ENCODE results near the gene SLC25A19.

The SLC25A19 gene

DNA sequence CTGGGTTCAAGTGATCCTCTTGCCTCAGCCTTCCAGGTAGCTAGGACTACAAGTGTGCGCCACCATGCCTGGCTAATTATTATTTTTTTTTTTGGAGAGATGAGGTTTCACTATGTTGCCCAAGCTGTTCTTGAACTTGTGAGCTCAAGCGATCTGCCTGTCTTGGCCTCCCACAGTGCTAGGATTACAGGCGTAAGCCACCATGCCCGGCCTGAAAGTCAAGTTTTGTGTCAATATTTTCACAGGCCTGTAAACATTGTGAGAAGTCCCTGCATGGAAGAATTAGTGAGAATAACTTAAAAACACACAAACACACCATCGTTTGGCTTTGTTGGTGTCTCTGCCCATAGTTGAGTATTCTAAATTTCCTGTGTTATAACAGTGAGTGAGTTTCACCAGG is 61.5 kb downstream of the SLC25A19 start:
- no peak overlapping the region for H3K4me2 ChIP-seq (ENCODE audit: insufficient read depth, low read length, poor library complexity, severe bottlenecking)
- H3K27ac ChIP-seq (replicated peaks; ENCODE audit: low read length), result no peak overlapping the region
- no peaks in the 10 kb centered on the region for H3K27me3 ChIP-seq (ENCODE audit: control insufficient read depth in 3 of 3, insufficient read depth in 3 of 3, low read depth in 1 of 3, low read length in 3 of 3)
- peaks cover 3% of the 10 kb centered on the region for H3K79me1 ChIP-seq (ENCODE audit: low read depth, low read length)
- no peaks in the 10 kb centered on the region for H3K4me1 ChIP-seq (ENCODE audit: control insufficient read depth in 2 of 2, insufficient read depth in 1 of 2, low read depth in 1 of 2, low read length in 2 of 2)
- H4K8ac ChIP-seq (ENCODE audit: low read depth, low read length), result no peak overlapping the region
- H3K18ac ChIP-seq (ENCODE audit: low read length), result no peak overlapping the region
- no peak overlapping the region for H3K4me3 ChIP-seq (ENCODE audit: low read length in 2 of 2)
- no peak overlapping the region for H3K4ac ChIP-seq (ENCODE audit: low read length)
- no peaks in the 10 kb centered on the region for H3K9me3 ChIP-seq (replicated peaks in 1 of 2; ENCODE audit: control insufficient read depth in 2 of 2, insufficient read depth in 1 of 2, low read depth in 1 of 2, low read length in 2 of 2)
- no peak overlapping the region for H2AK5ac ChIP-seq (ENCODE audit: low read depth, low read length)
- no peak overlapping the region for H2BK12ac ChIP-seq (ENCODE audit: low read length)
- H3K36me3 ChIP-seq (replicated peaks in 1 of 2; ENCODE audit: control insufficient read depth in 2 of 2, insufficient read depth in 2 of 2, low read length in 2 of 2), result peaks cover 55 to 98% of the 10 kb centered on the region in 2 donors
- DNase-seq (ENCODE audit: low spot score), result no peak
- H2BK120ac ChIP-seq (ENCODE audit: low read depth, low read length), result no peak overlapping the region
- H2BK5ac ChIP-seq (ENCODE audit: low read length), result no peak overlapping the region
- H3K14ac ChIP-seq (ENCODE audit: low read length), result no peak overlapping the region
- no peak overlapping the region for H3K23ac ChIP-seq (ENCODE audit: low read depth, low read length, poor library complexity)
- WGBS, 2 donors (ENCODE audit: extremely low coverage in 2 of 2, insufficient read length in 2 of 2, insufficient replicate concordance in 1 of 2), result no CpG with 5 or more reads among the region's 5 CpGs
- no peak overlapping the region for H2AFZ ChIP-seq (ENCODE audit: low read length)
- H2BK15ac ChIP-seq (ENCODE audit: low read length), result no peak overlapping the region
- no peak overlapping the region for H3K9ac ChIP-seq (ENCODE audit: low read depth, low read length, poor library complexity)
- H4K91ac ChIP-seq (ENCODE audit: low read depth, low read length, poor library complexity), result no peak overlapping the region

DNA sequence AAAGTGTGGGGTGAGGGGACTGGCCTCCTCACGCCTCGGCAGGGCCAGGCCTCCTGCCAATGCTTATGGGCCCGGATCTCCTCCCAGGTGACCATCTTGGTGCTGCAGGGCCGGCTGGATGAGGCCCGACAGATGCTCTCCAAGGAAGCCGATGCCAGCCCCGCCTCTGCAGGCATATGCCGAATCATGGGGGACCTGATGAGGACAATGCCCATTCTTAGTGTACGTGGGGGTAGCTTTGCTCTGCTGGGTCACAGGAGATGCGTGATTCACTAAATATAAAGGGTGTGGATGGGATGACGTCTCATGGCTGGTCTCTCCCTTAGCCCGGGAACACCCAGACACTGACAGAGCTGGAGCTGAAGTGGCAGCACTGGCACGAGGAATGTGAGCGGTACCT is 64.2 kb downstream of the SLC25A19 start:
- H3K9me3 ChIP-seq (replicated peaks in 1 of 2; ENCODE audit: control insufficient read depth in 2 of 2, insufficient read depth in 1 of 2, low read depth in 1 of 2, low read length in 2 of 2), result no peaks in the 10 kb centered on the region
- no peak overlapping the region for H3K4me2 ChIP-seq (ENCODE audit: insufficient read depth, low read length, poor library complexity, severe bottlenecking)
- no peak overlapping the region for H3K9ac ChIP-seq (ENCODE audit: low read depth, low read length, poor library complexity)
- no peak overlapping the region for H2BK5ac ChIP-seq (ENCODE audit: low read length)
- H3K23ac ChIP-seq (ENCODE audit: low read depth, low read length, poor library complexity), result no peak overlapping the region
- no CpG with 5 or more reads among the region's 14 CpGs for WGBS, 2 donors (ENCODE audit: extremely low coverage in 2 of 2, insufficient read length in 2 of 2, insufficient replicate concordance in 1 of 2)
- no peak overlapping the region for H2BK120ac ChIP-seq (ENCODE audit: low read depth, low read length)
- H3K27me3 ChIP-seq (ENCODE audit: control insufficient read depth in 3 of 3, insufficient read depth in 3 of 3, low read depth in 1 of 3, low read length in 3 of 3), result no peaks in the 10 kb centered on the region
- no peak overlapping the region for H3K14ac ChIP-seq (ENCODE audit: low read length)
- H2BK12ac ChIP-seq (ENCODE audit: low read length), result no peak overlapping the region
- no peak overlapping the region for H4K8ac ChIP-seq (ENCODE audit: low read depth, low read length)
- H4K91ac ChIP-seq (ENCODE audit: low read depth, low read length, poor library complexity), result no peak overlapping the region
- no peak overlapping the region for H3K27ac ChIP-seq (replicated peaks; ENCODE audit: low read length)
- H3K18ac ChIP-seq (ENCODE audit: low read length), result no peak overlapping the region
- H3K4me3 ChIP-seq (ENCODE audit: low read length in 2 of 2), result no peak overlapping the region
- no peak overlapping the region for H3K4ac ChIP-seq (ENCODE audit: low read length)
- H2AFZ ChIP-seq (ENCODE audit: low read length), result no peak overlapping the region
- no peak overlapping the region for H2AK5ac ChIP-seq (ENCODE audit: low read depth, low read length)
- H3K4me1 ChIP-seq (ENCODE audit: control insufficient read depth in 2 of 2, insufficient read depth in 1 of 2, low read depth in 1 of 2, low read length in 2 of 2), result no peaks in the 10 kb centered on the region
- H2BK15ac ChIP-seq (ENCODE audit: low read length), result no peak overlapping the region
- H3K36me3 ChIP-seq (replicated peaks in 1 of 2; ENCODE audit: control insufficient read depth in 2 of 2, insufficient read depth in 2 of 2, low read length in 2 of 2), result peaks cover 45 to 95% of the 10 kb centered on the region in 2 donors
- no peak for DNase-seq (ENCODE audit: low spot score)
- H3K79me1 ChIP-seq (ENCODE audit: low read depth, low read length), result no peaks in the 10 kb centered on the region
